Measurements from ENCODE around the gene UBE2E2. TPM values are rescaled to one million over a fixed set of nuclear protein-coding genes. Genes with fewer than 3 reads are reported as not detected.
"Not testable (repeated sequence)": the region's sequence is repeated elsewhere in the genome, so short reads cannot be mapped to it uniquely, and the experiment has no call there.

UBE2E2 gene
- total RNA-seq, 1 donor from 2014 or later = 38.3 TPM

DNA sequence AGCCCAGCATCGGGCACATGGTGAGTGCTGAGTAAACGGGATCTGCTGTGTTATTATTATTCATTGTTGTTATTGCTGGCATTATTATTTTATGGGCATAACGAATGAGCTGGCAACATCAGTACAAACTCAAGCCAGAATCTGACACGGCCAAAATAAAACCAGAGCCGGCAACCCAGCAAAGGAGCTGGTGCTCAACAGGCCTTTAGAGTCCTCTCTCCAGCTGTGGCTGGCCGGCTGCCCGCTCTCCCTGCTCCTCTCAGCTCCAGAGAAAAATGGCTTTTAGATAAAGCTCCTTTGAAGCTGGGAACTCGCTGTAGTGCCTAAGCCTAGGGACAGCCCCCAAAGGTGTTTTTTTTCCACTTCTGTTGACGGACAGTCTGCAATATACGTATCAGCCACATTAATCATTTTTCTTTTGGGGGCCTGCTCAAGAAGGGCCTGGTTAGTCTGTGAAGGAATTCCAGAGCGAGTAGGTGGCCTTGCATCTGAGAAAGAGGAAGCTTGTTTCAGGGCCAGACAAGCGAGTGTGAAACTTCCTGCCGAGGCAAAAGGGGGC lies 408.7 kb downstream of the UBE2E2 start:
- DNase-seq (peak; percentile 92), ATAC-seq (peak; percentile 95)
- intact Hi-C loops (cut with micrococcal nuclease) = no loop called here

GRCh38 chr3:23612296-23612891 lies 409.3 kb downstream of the UBE2E2 start:
- DNase-seq (peak; percentile 33), ATAC-seq (peak; percentile 91)
- intact Hi-C loops (cut with micrococcal nuclease) = no loop called here

GRCh38 chr3:23615068-23615467 lies 411.9 kb downstream of the UBE2E2 start:
- no peak for DNase-seq
- intact Hi-C loops (cut with micrococcal nuclease) = no loop called here
- no peak for ATAC-seq

GRCh38 chr3:23618475-23618874 lies 415.3 kb downstream of the UBE2E2 start:
- intact Hi-C loops (cut with micrococcal nuclease); DNase-seq; ATAC-seq: not testable (repeated sequence)

DNA sequence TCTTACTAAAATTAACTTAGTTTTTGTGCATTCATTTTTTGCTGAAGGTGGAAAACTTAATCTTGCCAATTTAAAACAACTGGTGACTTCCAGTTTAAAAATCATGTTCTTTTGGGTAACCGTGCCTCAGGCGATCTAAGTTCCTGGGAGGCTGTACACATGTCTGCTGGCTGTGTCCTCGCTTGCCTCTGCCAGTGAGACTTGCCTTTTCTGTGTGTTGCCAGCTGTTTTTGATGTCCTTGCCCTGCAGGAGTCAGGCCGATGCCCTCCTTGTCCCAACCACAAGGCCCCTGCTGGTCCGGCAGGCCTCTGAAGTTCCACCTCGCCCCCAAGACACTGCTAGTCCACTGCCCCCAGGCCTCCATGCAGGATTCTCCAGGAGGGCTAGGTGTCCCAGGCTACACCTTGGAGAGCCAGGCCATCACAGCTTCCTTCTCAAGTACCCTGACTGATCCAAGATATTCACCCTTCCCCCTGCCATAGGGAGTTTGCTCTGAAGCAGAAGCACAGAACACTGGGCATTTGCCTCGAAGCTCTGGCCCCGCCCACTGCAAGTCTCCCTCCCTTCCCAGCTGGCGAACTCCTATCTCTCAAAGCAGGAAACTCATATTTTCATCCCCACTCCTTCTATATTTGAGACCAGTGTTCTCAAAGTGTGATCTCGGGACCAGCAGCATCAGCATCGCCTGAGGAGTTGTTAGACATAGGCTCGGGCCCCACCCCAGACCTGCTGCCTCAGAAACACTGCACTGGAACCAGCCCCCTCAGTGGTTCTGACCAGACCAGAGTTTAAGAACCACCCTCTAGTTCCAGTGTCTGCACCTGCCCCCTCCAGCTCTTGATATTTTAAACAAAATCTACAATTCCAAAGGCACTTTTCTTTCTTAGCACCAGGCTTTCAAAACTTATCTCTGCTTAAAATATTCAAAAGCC lies 416.8 kb downstream of the UBE2E2 start:
- ATAC-seq (peak; percentile 43), DNase-seq (peak; percentile 34)
- intact Hi-C loops (cut with micrococcal nuclease) = no loop called here

GRCh38 chr3:23620638-23621015 lies 417.5 kb downstream of the UBE2E2 start:
- no peak for DNase-seq
- intact Hi-C loops (cut with micrococcal nuclease) = no loop called here
- ATAC-seq = no peak

DNA sequence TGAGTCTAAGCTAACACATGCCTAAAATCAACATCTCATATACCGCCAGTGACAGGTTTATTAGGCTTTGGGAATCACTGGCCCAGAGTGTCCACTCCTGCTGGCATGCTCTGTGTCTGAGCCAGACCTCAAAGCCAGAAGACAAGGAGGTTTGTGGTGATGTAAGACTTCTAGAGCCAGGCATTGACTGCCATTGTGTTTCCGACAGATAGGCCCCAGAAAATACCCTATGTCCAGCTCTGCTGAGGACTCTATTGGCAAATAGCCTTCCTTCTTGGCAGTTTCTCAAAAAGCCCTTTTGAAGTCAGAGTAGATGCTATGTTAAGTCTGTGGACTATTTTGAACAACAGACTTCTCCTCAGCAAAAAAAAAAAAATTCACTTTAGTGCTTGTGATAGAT lies 420.7 kb downstream of the UBE2E2 start:
- intact Hi-C loops (cut with micrococcal nuclease) = no loop called here
- DNase-seq (no peak), ATAC-seq (no peak)

GRCh38 chr3:23624305-23624704 lies 421.2 kb downstream of the UBE2E2 start:
- intact Hi-C loops (cut with micrococcal nuclease) = no loop called here
- ATAC-seq = no peak

GRCh38 chr3:23626442-23626841 lies 423.3 kb downstream of the UBE2E2 start:
- intact Hi-C loops (cut with micrococcal nuclease) = no loop called here
- ATAC-seq (no peak), DNase-seq (no peak)

More at GRCh38 chr3:23624305-23624704, 421.2 kb downstream of the UBE2E2 start:
- DNase-seq = no peak

GRCh38 chr3:23629181-23629894 lies 426.2 kb downstream of the UBE2E2 start:
- intact Hi-C loops (cut with micrococcal nuclease) = no loop called here

GRCh38 chr3:23633261-23633960 lies 430.3 kb downstream of the UBE2E2 start:
- intact Hi-C loops (cut with micrococcal nuclease) = no loop called here
- no peak for DNase-seq
- ATAC-seq = no peak

More at GRCh38 chr3:23629181-23629894, 426.2 kb downstream of the UBE2E2 start:
- ATAC-seq = no peak
- no peak for DNase-seq

- intact Hi-C loops (cut with micrococcal nuclease) = no loop called here
- ATAC-seq = no peak
These were observed 434.2 kb downstream of the UBE2E2 start for GRCh38 chr3:23637339-23637738.

DNA sequence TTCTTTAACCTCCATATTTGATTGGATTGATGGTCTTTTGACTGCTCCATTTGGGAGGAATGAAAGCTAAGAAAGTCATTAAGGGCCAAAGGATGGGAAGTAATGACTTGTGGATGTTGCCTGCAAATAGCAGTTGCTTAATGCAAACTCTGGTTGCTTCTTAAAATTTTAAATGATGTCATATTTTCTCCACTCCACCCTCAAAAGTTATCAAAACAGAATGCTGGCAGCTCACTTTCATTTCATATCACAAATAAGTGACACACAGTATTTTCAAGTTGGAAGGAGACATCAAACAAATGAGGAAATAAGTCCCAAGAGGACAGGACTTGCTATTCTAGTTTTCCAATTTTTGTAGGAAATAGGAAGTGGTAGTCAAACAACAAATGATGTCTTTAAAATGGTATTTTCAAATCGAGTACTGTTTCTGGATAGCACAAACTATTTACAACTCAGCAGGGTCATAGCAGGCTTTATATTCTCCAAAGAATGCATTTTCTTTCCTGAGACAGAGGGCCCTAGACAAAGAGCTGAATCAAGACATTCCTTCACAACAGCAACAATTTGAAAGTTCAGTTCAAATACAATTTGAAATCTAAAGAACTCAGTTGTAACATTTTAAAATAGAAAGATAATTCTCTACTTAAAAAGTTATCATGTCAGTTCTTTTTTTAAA lies 437.5 kb downstream of the UBE2E2 start:
- no peak for ATAC-seq
- DNase-seq = no peak
- intact Hi-C loops (cut with micrococcal nuclease) = no loop called here

More at GRCh38 chr3:23637339-23637738, 434.2 kb downstream of the UBE2E2 start:
- DNase-seq = no peak
